NCI-H146 treated with DMSO at 0.1 percent for 48 hours (cell line): ENCODE data around the gene EIF4H.
"Not testable (repeated sequence)": the region's sequence is repeated elsewhere in the genome, so short reads cannot be mapped to it uniquely, and the experiment has no call there.

Experiments
- DNase-seq: peaks from one replicate; lab custom pipeline; 2025; ENCODE audit not compliant: unreplicated experiment; lab: John Stamatoyannopoulos, UW

Gene EIF4H

DNA sequence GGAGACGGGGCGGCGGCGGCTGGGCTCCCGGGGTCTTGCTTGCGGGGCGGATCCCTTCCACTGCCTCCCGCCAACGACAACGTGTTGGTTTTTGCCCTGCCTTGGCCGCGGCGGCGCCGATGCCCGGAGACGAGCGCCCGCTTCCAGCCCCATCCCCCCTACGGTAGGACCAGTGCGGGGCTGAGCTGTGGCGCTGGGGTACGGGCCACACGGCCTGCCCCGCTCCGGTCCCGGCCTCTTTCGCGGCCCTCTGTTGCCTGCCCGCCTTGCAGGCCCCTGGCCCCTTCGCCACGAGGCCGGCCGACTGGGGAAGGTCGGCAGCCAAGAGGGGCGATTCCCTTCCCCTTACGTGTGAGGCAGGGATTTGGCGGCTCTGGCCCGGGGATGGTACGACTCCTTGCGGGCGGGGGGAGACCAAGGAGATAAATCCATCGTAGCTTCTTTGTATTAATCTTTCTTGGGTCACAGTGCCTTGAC lies 488 bp downstream of the EIF4H start:
- no peak for DNase-seq

DNA sequence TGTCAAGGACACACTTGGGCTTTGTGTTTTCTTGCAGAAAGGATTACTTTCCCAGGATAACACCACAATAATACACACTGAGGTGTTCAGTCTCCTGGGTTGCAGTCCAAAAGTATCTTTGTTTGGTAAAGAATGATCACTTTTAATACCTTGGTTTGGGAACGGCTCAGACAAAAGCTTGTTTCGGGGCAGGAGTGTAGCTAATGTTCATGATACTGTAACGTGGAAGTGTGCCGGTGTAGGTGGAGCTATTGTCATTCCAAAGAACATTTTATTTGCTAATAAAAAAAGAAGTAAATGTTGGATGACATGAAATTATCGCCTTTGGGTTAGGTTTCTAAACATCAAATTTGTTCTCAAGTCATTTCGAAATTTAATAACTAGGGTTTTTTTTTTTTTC lies 1.2 kb downstream of the EIF4H start:
- DNase-seq = no peak

DNA sequence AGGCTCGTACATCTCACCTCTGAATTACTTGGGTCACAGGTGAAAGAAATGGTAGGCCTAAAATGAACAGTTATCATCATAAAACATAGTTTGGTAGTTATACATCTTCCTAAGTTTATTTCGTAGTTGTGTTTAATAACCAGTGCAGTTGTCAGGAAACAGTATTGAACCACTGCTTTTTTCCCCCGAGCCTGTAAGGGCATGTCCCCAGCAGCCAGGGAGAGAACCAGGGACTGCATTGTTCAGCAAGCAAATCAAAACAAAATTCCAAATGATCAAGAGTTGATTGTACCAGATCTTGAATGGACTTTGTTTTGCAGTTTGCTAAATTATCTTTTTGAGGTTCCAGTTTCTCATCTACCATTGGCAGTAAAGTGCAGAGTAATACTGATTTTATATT lies 2.4 kb downstream of the EIF4H start:
- no peak for DNase-seq

DNA sequence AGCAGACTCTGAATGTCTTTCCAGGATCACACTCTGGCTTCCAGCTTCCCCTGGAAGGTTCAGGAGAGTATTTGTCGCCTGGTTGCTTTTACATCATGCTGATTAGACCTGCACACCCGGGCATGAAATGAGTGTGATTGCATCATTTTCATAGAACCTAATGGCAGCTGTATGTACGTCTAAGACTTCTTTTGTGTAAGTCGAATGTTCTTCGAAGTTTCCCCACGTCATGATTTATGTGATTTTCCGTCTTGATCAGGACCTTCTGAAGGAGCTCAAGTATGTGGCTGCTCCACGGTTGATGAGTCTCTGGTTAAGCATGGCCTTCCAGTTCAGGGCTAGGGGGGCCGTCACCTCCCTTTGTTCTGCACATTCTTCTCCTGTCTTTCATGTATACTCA lies 4.5 kb downstream of the EIF4H start:
- DNase-seq = no peak

DNA sequence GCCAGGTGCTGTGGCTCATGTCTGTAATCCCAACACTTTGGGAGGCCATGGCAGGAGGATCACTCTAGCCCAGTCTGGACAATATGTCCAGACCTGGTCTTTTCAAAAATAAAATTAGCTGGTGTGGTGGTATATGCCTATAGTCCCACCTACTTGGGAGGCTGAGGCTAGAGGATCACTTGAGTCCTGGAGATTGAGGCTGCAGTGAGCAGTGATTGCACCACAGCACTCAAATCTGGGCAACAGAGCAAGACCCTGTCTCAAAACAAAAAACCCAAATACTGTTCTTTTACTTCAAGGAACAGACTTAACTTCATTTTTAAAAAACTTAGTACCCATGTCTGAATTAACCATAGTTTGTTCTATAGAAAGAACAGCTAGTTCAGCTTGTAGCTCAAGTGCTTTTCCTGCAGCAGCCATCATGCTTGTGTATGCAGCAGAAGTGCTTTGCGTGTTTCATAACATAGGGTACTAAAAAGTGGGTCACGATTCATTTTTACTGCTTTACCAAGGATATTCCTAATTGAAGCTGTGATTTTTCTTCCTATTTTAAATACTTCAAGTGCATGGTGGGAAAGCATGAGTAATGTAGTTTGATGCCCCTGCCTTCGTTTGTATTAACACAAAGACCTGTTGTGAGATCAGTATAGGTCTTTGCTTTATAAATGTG lies 5.9 kb downstream of the EIF4H start:
- no peak for DNase-seq

DNA sequence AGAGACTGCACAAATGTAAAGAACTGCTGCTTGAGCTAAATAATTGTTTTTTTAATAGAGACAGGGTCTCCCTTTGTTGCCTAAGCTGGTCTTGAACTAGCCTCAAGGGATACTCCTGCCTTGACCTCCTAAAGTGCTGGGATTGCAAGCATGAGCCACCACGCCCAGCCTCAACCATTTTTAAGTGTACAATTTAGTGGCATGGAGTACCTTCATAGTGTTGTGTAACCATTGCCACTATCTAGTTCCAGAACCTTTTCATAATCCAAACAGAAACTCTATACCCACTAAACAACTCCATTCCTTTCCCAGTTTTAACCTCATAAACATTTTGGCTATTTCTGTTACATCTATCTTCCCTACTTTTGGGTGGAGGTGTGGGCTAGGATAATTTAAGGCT lies 6.7 kb downstream of the EIF4H start:
- no peak for DNase-seq

DNA sequence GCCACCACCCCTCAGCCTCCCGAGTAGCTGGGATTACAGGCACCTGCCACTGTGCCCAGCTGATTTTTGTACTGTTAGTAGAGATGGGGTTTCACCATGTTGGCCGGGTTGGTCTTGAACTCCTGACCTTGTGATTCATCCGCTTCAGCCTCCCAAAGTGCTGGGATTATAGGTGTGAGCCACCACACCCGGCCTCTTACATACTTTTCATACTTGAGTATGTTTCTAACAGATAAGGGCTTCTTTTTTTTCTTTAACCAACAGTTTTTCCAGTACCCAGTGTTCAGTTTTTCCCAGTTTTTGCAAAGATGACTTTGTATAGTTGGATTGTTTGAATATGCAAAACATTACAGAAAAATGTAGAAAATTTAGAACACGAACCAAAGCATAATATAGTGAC lies 7.7 kb downstream of the EIF4H start:
- DNase-seq = no peak

DNA sequence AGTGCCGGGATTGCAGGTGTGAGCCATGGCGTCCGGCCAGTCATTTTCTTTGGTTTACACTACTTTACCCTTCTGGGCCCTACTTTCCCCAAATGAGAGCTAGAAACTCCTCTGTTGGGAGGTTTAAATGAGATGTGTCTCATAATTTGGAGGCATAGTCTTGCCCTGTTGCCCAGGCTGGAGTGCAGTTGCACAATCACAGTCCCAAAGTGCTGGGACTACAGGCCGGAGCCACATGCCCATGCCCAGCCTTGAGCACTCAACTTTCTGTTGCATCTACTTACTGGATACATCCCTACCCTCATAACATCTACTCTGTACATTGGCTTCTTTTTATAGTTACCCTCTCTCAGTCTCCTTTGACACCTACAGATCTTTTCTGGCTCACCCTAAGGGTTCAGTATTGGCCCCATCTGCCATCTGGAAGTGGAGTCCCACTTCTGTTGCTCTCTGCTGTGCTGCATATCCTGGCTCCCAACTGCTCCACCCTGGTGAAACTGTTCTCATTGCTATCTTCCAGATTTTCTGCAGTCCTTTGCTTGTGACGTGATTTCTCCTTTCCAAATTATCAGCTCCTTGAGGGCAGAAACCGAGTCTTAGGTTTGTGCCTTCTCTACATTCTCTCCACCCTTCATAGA lies 8.4 kb downstream of the EIF4H start:
- DNase-seq = no peak

DNA sequence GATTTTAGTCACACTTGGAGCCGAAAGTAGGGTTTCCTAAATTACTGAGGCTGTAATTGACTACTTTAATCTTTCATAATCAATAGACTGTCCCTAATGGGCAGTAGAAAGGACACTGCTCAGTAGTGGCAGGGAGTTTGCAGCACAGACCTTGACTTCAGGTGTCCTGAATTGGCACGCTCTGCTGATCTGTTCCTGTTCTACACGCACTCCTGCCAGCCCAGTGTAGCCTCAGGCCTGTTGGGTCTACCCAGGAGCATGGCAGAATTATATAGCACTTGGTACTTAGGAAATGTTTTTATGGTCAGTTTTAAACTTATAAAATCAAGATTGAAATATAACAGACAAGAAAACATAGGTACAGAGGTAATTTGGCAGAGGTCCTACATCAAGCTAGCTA lies 9.0 kb downstream of the EIF4H start:
- no peak for DNase-seq

DNA sequence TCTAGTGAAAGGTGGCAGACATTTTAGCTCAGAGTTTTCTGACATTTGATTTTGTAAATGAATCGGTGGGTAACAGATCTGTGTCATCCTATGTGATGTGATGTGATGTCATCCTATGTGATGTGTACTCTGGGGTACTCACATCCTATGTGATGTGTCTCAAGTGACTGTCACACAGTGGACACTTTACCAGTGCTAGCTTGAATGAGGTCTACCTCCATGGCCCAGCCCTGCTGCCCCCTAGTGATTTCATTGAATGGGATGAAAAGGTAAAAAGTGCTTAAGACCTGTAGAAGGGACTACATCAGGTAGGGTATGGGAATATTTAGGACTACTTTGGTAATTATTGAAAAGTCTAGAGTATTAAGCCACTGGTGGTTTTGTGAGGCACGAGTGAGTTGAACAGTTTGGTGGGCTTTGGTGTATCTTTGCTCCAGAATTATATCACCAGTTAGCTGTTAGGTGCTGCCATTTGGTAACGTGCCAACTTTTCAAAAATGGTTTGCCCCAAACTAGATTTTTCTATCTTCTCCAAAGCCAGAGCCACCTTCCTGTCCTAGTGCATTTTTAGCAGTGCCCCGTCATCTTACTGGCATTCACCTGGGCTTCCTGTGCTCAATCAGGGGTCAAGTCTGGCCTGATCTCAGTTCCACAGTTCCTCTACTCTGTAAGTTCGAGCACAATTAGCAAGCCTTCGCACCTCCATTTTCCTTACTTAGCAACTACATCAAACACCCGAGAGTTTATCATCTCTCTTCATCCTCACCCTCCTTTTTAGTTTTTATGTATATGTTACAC lies 9.7 kb downstream of the EIF4H start:
- DNase-seq = no peak

DNA sequence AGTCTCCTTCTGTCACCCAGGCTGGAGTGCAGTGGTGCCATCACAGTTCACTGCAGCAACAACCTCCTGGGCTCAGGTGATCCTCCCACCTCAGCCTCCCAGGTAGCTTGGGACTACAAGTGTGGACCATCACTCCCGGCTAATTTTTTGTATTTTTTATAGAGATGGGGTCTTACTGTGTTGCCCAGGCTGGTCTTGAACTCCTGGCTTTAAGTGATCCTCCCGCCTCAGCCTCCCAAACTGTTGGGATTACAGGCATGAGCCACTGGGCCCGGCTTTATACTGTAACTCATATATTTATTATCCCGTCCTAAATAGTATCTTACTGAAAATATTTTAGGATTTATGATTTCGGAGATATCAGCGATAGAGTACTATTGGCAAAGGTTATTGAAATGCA lies 10.9 kb downstream of the EIF4H start:
- no peak for DNase-seq

DNA sequence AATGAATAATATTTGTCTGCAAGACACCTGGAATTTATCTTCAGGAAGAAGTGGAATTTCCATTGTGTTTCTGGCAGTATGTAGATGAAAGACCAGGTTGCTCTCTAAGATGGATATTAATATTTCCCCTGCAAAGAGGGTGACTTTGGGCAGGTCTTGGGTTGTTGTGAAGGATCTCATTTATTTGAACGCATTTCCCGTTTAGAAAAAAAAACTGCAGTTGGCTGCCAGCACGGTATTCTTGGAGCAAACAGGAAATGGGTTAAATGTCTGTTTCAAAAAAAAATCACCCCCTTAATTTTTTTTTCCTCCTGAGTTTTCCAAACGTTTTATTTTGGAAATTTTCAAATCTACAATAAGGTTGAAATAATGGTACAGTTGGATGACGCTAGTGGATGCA lies 11.5 kb downstream of the EIF4H start:
- DNase-seq = no peak

DNA sequence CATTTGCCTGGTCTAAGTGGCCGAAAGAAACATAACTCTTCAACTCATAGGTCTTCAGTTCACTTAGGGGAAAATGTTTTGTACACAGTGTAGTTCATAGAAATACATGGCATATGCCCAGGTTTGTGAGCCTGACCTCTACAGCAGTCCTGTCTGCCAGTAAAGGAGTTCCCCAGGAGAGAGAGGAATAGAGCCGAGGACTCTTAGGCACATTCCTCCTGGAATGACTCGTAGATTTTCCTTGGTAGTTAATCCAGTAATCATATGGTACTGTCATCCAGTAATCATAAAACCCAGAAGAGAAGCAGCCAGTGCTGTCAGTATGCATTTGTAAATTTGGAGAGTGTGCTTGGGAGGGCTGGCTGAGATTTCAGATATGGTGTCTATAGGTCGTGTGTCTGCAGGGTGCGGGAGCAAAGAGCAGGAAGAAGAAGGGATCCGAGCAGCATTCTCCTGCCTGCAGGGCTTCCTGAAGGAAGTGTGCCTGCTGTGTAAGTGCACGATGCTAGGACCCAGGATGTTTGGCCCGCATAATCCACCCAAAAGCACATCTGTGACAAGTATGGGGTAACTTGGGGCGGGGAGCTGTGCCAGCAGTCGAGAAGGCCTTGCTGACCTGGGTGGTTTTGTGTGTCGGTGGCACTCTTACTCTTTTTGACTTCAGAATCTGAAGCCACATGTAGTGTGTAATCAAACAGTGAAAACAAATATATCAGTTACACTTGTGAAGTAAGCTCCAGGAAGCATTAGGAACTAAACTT lies 13.9 kb downstream of the EIF4H start:
- DNase-seq = no peak

DNA sequence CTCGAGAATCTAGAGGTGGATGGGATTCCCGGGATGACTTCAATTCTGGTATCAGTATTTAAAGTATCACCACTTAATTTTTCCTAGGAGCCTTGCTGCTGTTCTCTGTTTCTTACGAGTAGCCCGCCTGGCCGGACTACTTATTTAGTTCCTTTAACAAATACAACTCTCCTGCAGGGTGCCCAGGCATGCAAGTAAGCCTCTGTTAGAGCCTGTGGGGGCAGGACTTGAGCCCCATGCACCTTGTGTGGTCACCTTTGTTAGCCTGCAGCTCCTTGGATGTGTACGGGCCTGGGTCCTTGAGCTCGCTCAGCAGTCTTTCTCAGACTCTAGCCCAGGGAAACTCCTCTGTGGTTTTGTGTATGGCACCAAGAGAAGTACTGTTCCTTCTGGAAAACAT lies 16.1 kb downstream of the EIF4H start:
- no peak for DNase-seq

DNA sequence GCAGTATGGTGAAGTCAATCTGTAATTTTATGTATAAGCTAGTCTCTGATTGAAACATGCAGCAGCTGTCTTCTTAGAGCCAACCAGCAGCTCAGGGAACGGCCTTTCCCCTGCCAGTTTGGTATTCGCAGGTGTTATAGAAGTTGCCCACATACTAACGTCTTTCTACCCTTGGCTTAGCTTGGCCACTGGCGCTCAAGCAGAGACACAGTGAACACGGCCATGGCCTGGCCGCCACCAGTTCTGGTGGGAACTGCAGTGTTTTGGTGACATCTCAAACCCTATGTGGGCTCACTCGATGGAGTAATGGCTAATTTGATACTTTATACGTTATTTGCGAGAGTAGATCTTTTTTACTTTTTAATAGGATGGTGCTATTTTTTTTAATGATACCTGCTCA lies 17.1 kb downstream of the EIF4H start:
- DNase-seq = no peak

DNA sequence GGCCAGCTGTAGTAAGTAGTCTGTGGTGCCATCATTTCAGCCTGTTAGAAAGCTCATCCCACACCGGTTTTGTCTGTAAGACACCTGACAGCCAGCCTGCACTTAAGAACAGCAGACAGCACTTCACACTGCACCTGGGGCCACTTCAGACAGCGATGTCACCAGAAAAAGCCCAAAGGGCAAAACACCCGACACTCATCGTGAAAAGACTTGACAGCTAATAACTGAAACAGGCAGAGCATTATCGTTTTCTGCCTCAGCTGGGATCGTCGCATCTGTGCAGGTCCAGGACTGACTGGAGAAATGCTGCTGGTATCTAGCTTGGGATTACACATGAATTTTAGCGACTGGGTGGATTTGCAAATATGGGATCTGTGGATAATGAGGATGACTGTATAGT lies 18.9 kb downstream of the EIF4H start:
- no peak for DNase-seq

DNA sequence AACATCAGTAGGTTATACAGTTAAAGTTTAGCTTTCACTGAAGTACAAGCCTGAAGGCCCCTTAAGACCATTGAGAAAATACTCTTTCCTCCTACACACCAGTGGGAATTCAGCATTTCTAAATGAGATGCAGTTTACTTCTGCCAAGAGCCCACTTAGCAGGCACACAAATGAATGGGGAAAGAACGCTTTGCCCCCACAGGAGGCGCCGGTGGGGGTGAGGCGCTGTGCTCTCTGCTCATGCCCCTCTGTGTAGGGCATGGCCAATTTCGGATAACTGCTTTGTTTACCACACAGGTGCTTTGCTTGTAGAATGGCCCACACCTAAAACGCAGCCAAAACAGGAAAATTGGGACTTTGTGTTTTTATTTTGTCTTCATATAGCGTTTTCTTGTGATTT lies 19.8 kb downstream of the EIF4H start:
- DNase-seq = no peak

DNA sequence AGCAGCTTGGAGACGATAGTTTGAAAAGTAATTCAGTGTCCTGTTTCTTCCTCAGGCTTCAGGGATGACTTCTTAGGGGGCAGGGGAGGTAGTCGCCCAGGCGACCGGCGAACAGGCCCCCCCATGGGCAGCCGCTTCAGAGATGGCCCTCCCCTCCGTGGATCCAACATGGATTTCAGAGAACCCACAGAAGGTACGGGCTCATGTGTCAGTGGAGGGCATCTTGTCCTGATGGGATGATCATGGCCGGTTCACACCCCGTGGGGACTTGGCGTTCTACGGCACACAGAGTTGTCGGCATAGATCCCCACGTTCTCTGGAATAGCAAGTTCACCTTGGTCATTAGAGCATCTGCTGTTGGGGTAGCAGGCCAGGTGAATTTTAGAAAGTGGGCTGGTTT lies 20.5 kb downstream of the EIF4H start:
- DNase-seq = no peak

DNA sequence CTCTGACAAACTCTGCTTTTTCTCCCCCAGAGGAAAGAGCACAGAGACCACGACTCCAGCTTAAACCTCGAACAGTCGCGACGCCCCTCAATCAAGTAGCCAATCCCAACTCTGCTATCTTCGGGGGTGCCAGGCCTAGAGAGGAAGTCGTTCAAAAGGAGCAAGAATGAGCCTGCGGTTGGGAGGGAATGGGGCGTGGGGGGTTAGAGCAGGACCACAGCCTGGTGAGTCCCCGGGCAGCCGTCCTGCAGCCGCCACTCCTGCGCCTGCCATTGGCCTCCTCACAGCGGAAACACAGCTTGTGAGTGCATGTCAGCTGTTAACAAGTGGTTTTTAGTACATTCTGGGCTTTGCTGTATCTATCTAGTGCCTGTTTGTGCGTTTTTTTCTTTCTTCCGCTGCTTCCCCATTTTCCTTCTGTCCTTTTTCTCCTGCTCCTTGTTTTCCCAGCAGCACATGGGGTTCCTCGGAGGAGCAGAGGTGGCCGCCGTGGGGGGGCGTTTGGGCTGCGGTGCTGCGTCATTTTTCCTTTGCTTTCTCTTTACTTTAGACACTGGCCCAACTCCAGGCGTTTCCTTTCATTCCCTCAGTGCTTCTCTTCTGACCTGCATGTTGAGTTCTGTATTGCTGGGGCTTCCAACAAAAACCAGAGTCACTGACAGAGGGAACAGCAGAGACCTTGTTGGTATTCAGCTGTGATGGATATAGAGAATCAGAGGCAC lies 21.1 kb downstream of the EIF4H start:
- DNase-seq = not testable (repeated sequence)

DNA sequence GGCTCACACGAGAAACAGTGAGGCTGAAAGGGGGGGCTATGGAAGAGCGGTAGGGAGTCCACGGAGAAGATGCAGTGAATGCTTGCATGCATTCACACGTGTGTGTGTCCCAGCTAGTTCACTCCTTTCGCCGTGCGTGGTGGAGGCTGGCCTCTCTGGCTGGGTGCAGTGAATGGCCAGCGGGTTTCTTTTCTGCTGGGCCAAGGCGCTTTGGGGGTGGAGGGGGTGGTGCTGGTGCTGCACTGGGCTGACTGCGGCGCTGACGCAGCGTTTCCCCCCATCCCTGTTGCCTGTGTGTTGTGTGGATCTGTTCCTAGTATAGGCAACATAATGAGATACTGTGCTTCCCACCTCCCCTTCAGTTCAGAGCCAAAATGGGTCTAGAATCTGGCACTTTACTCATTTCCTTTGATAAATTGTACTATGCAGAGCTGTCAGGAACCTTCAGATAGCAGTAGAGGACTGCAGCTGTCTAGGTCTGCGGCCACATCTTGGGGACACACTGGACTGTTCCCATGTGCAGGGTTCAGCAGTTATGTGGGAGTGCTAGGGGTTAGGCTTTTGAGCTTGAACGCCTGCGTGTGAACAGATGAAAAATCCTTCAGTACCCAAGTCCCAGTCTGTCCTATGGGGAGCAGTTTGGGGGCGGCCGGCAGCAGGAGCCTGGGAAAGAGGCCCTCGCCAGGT lies 22.0 kb downstream of the EIF4H start:
- DNase-seq = not testable (repeated sequence)
